ENCODE results near the gene MAST2. TPM values are rescaled to one million over a fixed set of nuclear protein-coding genes. Genes with fewer than 3 reads are reported as not detected.

MAST2 gene
- polyA plus RNA-seq, 1 experiment = 24.7 TPM

DNA sequence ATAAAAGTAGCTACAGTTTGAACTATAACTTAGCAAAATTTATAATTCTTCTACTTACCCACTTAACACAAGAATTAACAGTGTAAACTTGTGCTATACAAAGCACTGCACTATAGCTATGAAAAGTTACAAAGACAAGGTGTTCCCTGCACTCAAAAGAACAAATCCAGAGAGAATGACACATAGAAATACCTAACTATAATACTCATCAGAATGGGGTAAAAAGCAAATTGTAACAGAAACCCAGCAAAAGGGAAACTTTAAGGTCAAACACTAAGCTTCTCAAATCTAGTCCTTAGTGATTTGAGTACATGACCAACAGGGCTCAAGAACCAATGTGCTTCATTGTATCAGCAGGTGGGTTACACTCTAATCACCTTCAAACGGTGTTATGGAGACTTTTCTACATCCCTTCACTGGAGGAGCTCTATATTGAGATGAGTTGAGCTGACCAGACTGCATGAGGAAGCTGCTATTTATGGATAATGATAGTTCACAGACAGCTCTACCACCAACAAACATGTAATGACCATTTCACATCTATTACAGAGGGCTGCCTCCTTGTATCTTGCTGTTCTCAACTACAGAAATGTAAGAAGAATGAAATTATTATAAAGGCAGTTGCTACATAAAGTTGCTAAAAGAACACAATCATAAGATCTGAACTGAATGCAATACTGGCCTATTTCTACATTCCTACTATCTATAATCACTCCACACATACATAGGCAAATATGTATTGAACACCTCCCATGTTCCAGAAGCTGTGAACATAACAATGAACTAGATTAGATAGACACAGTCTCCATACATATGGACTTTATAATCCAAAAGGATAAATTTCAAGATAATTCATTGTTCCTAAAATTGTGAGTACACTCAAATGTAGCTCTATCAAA, 281.4 kb downstream of the MAST2 start:
- Histone ChIP-seq H3K27ac (ENCODE audit: low read depth, low read length) (no peak overlapping the region), H3K27me3 (ENCODE audit: control insufficient read depth, insufficient read depth, low read length) (no peaks in the 10 kb centered on the region), H3K9me3 (ENCODE audit: control insufficient read depth, insufficient read depth, low read length) (no peaks in the 10 kb centered on the region), H3K4me3 (ENCODE audit: low read depth, low read length) (no peak overlapping the region)
- ChIA-PET CTCF (interaction anchor here (1.0 to 1.4 kb wide), 5 partner anchors 9 to 95 kb away, joined by 3 to 4 read pairs (median 3); no protein-coding TSS in a partner anchor), POLR2A (interaction anchor here (0.6 to 0.8 kb wide), 3 partner anchors 45 to 389 kb away, joined by 3 to 4 read pairs (median 4); partner anchors contain the start of gene PIK3R3)
- DNase-seq (ENCODE audit: low read depth, low spot score) = no peak
- TF ChIP-seq, protein P1, sequence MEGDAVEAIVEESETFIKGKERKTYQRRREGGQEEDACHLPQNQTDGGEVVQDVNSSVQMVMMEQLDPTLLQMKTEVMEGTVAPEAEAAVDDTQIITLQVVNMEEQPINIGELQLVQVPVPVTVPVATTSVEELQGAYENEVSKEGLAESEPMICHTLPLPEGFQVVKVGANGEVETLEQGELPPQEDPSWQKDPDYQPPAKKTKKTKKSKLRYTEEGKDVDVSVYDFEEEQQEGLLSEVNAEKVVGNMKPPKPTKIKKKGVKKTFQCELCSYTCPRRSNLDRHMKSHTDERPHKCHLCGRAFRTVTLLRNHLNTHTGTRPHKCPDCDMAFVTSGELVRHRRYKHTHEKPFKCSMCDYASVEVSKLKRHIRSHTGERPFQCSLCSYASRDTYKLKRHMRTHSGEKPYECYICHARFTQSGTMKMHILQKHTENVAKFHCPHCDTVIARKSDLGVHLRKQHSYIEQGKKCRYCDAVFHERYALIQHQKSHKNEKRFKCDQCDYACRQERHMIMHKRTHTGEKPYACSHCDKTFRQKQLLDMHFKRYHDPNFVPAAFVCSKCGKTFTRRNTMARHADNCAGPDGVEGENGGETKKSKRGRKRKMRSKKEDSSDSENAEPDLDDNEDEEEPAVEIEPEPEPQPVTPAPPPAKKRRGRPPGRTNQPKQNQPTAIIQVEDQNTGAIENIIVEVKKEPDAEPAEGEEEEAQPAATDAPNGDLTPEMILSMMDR (IDR thresholded peaks at IDR 0.05; ENCODE audit: low read depth, low read length) = no peak

Other genes starting within 250 kb of the MAST2 start
- gene NASP, start 219.6 kb upstream of the MAST2 start, polyA plus RNA-seq (2011; rRNA removed) = 61.9 and 74.8 TPM in 2 replicates
- gene CCDC17, start 179.6 kb upstream of the MAST2 start, polyA plus RNA-seq (2011; rRNA removed) = 0.19 TPM in 2 replicates
- 47.5 and 63.0 TPM in 2 replicates for gene GPBP1L1, start 117.1 kb upstream of the MAST2 start, polyA plus RNA-seq (2011; rRNA removed)
- 52.8 and 53.9 TPM in 2 replicates for gene TMEM69, start 115.4 kb upstream of the MAST2 start, polyA plus RNA-seq (2011; rRNA removed)
- gene IPP, start 53.0 kb upstream of the MAST2 start, polyA plus RNA-seq (2011; rRNA removed) = 10.3 and 13.6 TPM in 2 replicates